ENCODE data around the gene REN. TPM values are rescaled to one million over a fixed set of nuclear protein-coding genes. Genes with fewer than 3 reads are reported as not detected.

Gene REN
- total and polyA plus RNA-seq, 9 of the 15 experiments (the other 6 are each of a cell fraction or from before 2014, with no cell fraction given), result 1.7 to 9.9 (median 3.1) TPM

- no peak for TF ChIP-seq CTCF (IDR thresholded peaks at IDR 0.05 in 2 of 3, conservative IDR thresholded peaks at IDR 0.05 in 1 of 3; ENCODE audit: insufficient read depth in 2 of 3, low read depth in 1 of 3, low read length in 3 of 3)
- no peak for TF ChIP-seq MYC (IDR thresholded peaks at IDR 0.05; ENCODE audit: low read depth, low read length)
- TF ChIP-seq MYC (CRISPR knock-in tag; IDR thresholded peaks at IDR 0.05; ENCODE audit: borderline replicate concordance, low read depth), result no peak
- TF ChIP-seq THRA (IDR thresholded peaks at IDR 0.05), result no peak
- no peak for TF ChIP-seq ZNF217 (CRISPR knock-in tag; IDR thresholded peaks at IDR 0.05)
- TF ChIP-seq, protein P1, sequence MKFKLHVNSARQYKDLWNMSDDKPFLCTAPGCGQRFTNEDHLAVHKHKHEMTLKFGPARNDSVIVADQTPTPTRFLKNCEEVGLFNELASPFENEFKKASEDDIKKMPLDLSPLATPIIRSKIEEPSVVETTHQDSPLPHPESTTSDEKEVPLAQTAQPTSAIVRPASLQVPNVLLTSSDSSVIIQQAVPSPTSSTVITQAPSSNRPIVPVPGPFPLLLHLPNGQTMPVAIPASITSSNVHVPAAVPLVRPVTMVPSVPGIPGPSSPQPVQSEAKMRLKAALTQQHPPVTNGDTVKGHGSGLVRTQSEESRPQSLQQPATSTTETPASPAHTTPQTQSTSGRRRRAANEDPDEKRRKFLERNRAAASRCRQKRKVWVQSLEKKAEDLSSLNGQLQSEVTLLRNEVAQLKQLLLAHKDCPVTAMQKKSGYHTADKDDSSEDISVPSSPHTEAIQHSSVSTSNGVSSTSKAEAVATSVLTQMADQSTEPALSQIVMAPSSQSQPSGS (CRISPR knock-in tag; IDR thresholded peaks at IDR 0.05), result no peak
- no peak for TF ChIP-seq ZNF23 (CRISPR knock-in tag; IDR thresholded peaks at IDR 0.05)
- no peak for TF ChIP-seq PML (IDR thresholded peaks at IDR 0.05; ENCODE audit: low read length)
Observed at GRCh38 chr1:204201348-204202040, 35.4 kb upstream of the REN start (continued).

Data from K562 (cell line).